HG03064 (cell line): ENCODE measurements around the gene CNGA2.

Source experiments
- ATAC-seq: cut with Tn5 transposase; IDR thresholded peaks from one replicate; pipeline ENCODE4 v1.9.1; 2021; ENCODE audit warnings: low read depth; ENCODE audit not compliant: unreplicated experiment

The CNGA2 gene

GRCh38 chrX:151711154-151711553 lies 23.4 kb upstream of the CNGA2 start:
- no peak for ATAC-seq

GRCh38 chrX:151711787-151712186 lies 22.8 kb upstream of the CNGA2 start:
- ATAC-seq: no peak

- ATAC-seq: no peak
Measured at GRCh38 chrX:151712253-151712652, 22.3 kb upstream of the CNGA2 start.

GRCh38 chrX:151713849-151714248 lies 20.7 kb upstream of the CNGA2 start:
- no peak for ATAC-seq

GRCh38 chrX:151714362-151714761 lies 20.2 kb upstream of the CNGA2 start:
- no peak for ATAC-seq

GRCh38 chrX:151715752-151716151 lies 18.8 kb upstream of the CNGA2 start, which contains the start of gene FATE1:
Gene FATE1, plus strand, starts transcription at chrX:151716035. Its CDS starts 85 bp downstream, at chrX:151716120.
- no peak for ATAC-seq

- no peak for ATAC-seq
Measured at GRCh38 chrX:151722241-151722846, 12.2 kb upstream of the CNGA2 start.

GRCh38 chrX:151723156-151723760 lies 11.3 kb upstream of the CNGA2 start:
- no peak for ATAC-seq

GRCh38 chrX:151724563-151725337 lies 9.8 kb upstream of the CNGA2 start:
- ATAC-seq: no peak

- no peak for ATAC-seq
Measured at GRCh38 chrX:151725338-151725614, 9.3 kb upstream of the CNGA2 start.

- ATAC-seq: no peak
Measured at GRCh38 chrX:151726751-151727150, 7.8 kb upstream of the CNGA2 start.

- ATAC-seq: no peak
Measured at GRCh38 chrX:151727346-151727745, 7.2 kb upstream of the CNGA2 start.

- ATAC-seq: no peak
Measured at GRCh38 chrX:151729056-151729725, 5.4 kb upstream of the CNGA2 start.

- ATAC-seq: no peak
Measured at GRCh38 chrX:151735219-151735618, 673 bp downstream of the CNGA2 start.

GRCh38 chrX:151736685-151737084 lies 2.1 kb downstream of the CNGA2 start:
- ATAC-seq: no peak

GRCh38 chrX:151737494-151737893 lies 2.9 kb downstream of the CNGA2 start:
- ATAC-seq: no peak

- no peak for ATAC-seq
Measured at GRCh38 chrX:151738751-151739150, 4.2 kb downstream of the CNGA2 start.

GRCh38 chrX:151741606-151742005 lies 7.1 kb downstream of the CNGA2 start:
- no peak for ATAC-seq

GRCh38 chrX:151742311-151742710 lies 7.8 kb downstream of the CNGA2 start:
- ATAC-seq: no peak

- no peak for ATAC-seq
Measured at GRCh38 chrX:151743651-151744470, 9.3 kb downstream of the CNGA2 start.

GRCh38 chrX:151745651-151746050 lies 11.1 kb downstream of the CNGA2 start:
- no peak for ATAC-seq
